GM12878 (cell line): ENCODE measurements around the gene SWT1. TPM values are rescaled to one million over a fixed set of nuclear protein-coding genes. Genes with fewer than 3 reads are reported as not detected.
"Not testable (repeated sequence)": the region's sequence is repeated elsewhere in the genome, so short reads cannot be mapped to it uniquely, and the experiment has no call there.

Experiments used
- ATAC-seq: fragments of 200-7000 bp; cut with Tn5 transposase; 3 replicates; pipeline ENCODE4 v1.9.1; 2020; ENCODE audit warnings: mild to moderate bottlenecking, moderate library complexity
- BruUV-seq: library from RNA; stranded (reverse); fragments of 400-500 nt; replicated peaks from 2 replicates; lab custom pipeline; 2021; lab: Mats Ljungman, UMichigan
- CTCF ChIA-PET: fragments of 300-600 bp; sonication (Branson Sonifier 250); formaldehyde crosslinking; extraction: SDS; loops from one replicate; lab custom pipeline; 2021; ENCODE audit warnings: inconsistent platforms; lab: Yijun Ruan, JAX
- POLR2A ChIA-PET: fragments of 350-600 bp; formaldehyde crosslinking; extraction: SDS; loops from one replicate; lab custom pipeline; 2021; ENCODE audit warnings: inconsistent platforms; lab: Charles Lee
- RAD21 ChIA-PET: fragments of 300-600 bp; sonication (Branson Sonifier 250); formaldehyde crosslinking; loops from one replicate; lab custom pipeline; 2023; ENCODE audit warnings: antibody characterized with exemption; ENCODE audit not compliant: unreplicated experiment; lab: Charles Lee
- SMC1A ChIA-PET: fragments of 300-600 bp; sonication (Branson Sonifier 250); formaldehyde crosslinking; loops from one replicate; lab custom pipeline; 2023; ENCODE audit not compliant: unreplicated experiment, uncharacterized antibody; lab: Charles Lee
- DNase-seq: peaks from one replicate; pipeline ENCODE4 v3.0.0-alpha.2; 2011; ENCODE audit warnings: low read depth, low spot score
- FAIRE-seq: peaks from 3 replicates; lab custom pipeline; 2011; peaks lifted over from hg19 to GRCh38; lab: Jason Lieb, UNC
- H2AFZ ChIP-seq: 2 replicates; pipeline ENCODE4 v1.6.0; 2011; ENCODE audit warnings: low read depth, low read length, control low read depth; ENCODE audit not compliant: control insufficient read depth
- H3K27ac ChIP-seq: 2 replicates; pipeline ENCODE4 v1.5.1; 2011; ENCODE audit warnings: control low read depth; ENCODE audit not compliant: control insufficient read depth, insufficient read depth
- H3K27me3 ChIP-seq, 2 experiments: replicated peaks in 1 of 2; 2 replicates each; pipeline versions ENCODE4 v1.6.0 to v1.6.1; 2011; ENCODE audit warnings: low read length in 1 of 2; ENCODE audit not compliant: control insufficient read depth in 2 of 2, insufficient read depth in 2 of 2
- H3K36me3 ChIP-seq, 2 experiments: 2 replicates each; pipeline ENCODE4 v1.5.1; 2011; ENCODE audit warnings: low read length in 1 of 2; ENCODE audit not compliant: control insufficient read depth in 2 of 2, insufficient read depth in 2 of 2
- H3K4me1 ChIP-seq: 2 replicates; pipeline ENCODE4 v1.6.1; 2011; ENCODE audit warnings: mild to moderate bottlenecking, low read length, moderate library complexity, mixed read lengths; ENCODE audit not compliant: control insufficient read depth, insufficient read depth
- H3K4me2 ChIP-seq: 2 replicates; pipeline ENCODE4 v1.6.0; 2011; ENCODE audit warnings: control low read depth; ENCODE audit not compliant: control insufficient read depth, insufficient read depth
- H3K4me3 ChIP-seq: fragments of 200-600 bp; sonication (generic); 2 replicates; pipeline ENCODE4 v1.5.1; 2016
- H3K79me2 ChIP-seq: 2 replicates; pipeline ENCODE4 v1.6.0; 2011; ENCODE audit warnings: low read length; ENCODE audit not compliant: control insufficient read depth, insufficient read depth
- H3K9ac ChIP-seq: 2 replicates; pipeline ENCODE4 v1.8.0; 2011; ENCODE audit warnings: low read length, control low read depth, mixed read lengths; ENCODE audit not compliant: control insufficient read depth, insufficient read depth
- H3K9me3 ChIP-seq: replicated peaks from 3 replicates; pipeline ENCODE4 v1.5.1; 2011; ENCODE audit warnings: mild to moderate bottlenecking, low read length; ENCODE audit not compliant: control insufficient read depth, insufficient read depth
- H4K20me1 ChIP-seq: 2 replicates; pipeline ENCODE4 v1.6.0; 2011; ENCODE audit not compliant: control insufficient read depth, insufficient read depth
- WGBS: methylation state at CpG from one replicate; pipeline ENCODE4 v1.1.6; 2016; ENCODE audit warnings: low lambda C conversion rate; ENCODE audit not compliant: insufficient replicate concordance, insufficient coverage; ENCODE audit errors: missing lambda C conversion rate; 5-methylcytosine and 5-hydroxymethylcytosine counted together
- in situ Hi-C: fragments of 300-500 bp; cut with MboI; formaldehyde crosslinking; loops from 9 replicates; pipeline ENCODE4 v1.14.3; 2018; ENCODE audit warnings: mixed read lengths
- intact Hi-C: fragments of 100-400 bp; cut with micrococcal nuclease; formaldehyde crosslinking; loops from one replicate; pipeline ENCODE4 v1.14.2; 2022; ENCODE audit not compliant: unreplicated experiment
- polyA plus RNA-seq, 11 experiments: library from polyadenylated mRNA; depleted of rRNA in 4 of 11; unstranded in 6 of 11; stranded (reverse) in 5 of 11; fragments of >200 nt; fragmentation: Nextera tagmentation in 4 of 11; fragmentation: Illumina TruSeq in 1 of 11; extraction: Ambion mirVana in 4 of 11; extraction: Trizol in 1 of 11; gene quantifications; 1 replicate in 1 of 11; 2 replicates in 10 of 11; pipeline versions ENCODE4 v1.2.1 to v1.2.3, GENCODE V29; 2011 to 2016; ENCODE audit warnings: inconsistent platforms in 2 of 11, missing spikeins in 2 of 11, low read depth in 1 of 11
- total RNA-seq, 4 experiments: library from RNA; depleted of rRNA in 3 of 4; stranded (reverse); fragments of >200 nt in 3 of 4; fragmentation: Illumina TruSeq in 1 of 4; extraction: Trizol in 1 of 4; gene quantifications; 2 replicates each; pipeline versions ENCODE4 v1.2.1 to v1.2.3, GENCODE V29; 2013 to 2021

The SWT1 gene
- total and polyA plus RNA-seq, 10 of the 15 experiments (the other 5 are each of a cell fraction or from before 2014, with no cell fraction given): 1.0 to 4.2 (median 2.6) TPM

DNA sequence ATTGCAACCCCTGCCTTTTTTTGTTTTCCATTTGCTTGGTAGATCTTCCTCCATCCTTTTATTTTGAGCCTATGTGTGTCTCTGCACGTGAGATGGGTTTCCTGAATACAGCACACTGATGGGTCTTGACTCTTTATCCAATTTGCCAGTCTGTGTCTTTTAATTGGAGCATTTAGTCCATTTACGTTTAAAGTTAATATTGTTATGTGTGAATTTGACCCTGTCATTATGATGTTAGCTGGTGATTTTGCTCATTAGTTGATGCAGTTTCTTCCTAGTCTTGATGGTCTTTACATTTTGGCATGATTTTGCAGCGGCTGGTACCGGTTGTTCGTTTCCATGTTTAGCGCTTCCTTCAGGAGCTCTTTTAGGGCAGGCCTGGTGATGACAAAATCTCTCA is 98.6 kb downstream of the SWT1 start:
- ATAC-seq, H3K79me2 ChIP-seq, CTCF ChIA-PET, H3K4me3 ChIP-seq, H4K20me1 ChIP-seq, DNase-seq, H2AFZ ChIP-seq, in situ Hi-C loops, RAD21 ChIA-PET, H3K9me3 ChIP-seq, H3K27ac ChIP-seq, SMC1A ChIA-PET, BruUV-seq, H3K4me2 ChIP-seq, H3K4me1 ChIP-seq, POLR2A ChIA-PET, intact Hi-C loops, H3K9ac ChIP-seq, H3K36me3 ChIP-seq, H3K27me3 ChIP-seq, FAIRE-seq: not testable (repeated sequence)
- 63% methylated on average over 3 of the region's 6 CpGs for WGBS

DNA sequence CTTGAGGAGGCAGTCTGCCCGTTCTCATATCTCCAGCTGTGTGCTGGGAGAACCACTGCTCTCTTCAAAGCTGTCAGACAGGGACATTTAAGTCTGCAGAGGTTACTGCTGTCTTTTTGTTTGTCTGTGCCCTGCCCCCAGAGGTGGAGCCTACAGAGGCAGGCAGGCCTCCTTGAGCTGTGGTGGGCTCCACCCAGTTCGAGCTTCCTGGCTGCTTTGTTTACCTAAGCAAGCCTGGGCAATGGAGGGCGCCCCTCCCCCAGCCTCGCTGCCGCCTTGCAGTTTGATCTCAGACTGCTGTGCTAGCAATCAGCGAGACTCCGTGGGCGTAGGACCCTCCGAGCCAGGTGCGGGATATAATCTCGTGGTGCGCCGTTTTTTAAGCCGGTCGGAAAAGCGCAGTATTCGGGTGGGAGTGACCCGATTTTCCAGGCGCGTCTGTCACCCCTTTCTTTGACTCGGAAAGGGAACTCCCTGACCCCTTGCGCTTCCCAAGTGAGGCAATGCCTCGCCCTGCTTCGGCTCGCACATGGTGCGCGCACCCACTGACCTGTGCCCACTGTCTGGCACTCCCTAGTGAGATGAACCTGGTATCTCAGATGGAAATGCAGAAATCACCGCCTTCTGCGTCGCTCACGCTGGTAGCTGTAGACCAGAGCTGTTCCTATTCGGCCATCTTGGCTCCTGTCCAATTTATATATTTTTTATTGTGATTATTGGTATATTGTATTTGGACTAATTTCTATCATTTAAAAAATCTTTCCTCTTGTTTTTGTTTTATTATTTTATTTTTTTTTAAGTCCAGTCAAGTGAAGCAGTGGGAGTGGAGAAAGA is 100.4 kb downstream of the SWT1 start:
- ATAC-seq, H2AFZ ChIP-seq, H4K20me1 ChIP-seq, DNase-seq, CTCF ChIA-PET, H3K27me3 ChIP-seq, H3K9ac ChIP-seq, H3K9me3 ChIP-seq, H3K4me1 ChIP-seq, H3K27ac ChIP-seq, SMC1A ChIA-PET, H3K79me2 ChIP-seq, BruUV-seq, H3K36me3 ChIP-seq, in situ Hi-C loops, H3K4me3 ChIP-seq, POLR2A ChIA-PET, H3K4me2 ChIP-seq, RAD21 ChIA-PET, FAIRE-seq, intact Hi-C loops: not testable (repeated sequence)
- WGBS: 84% methylated on average over 6 of the region's 32 CpGs
